ENCODE results near the gene PRSS2.
"Not testable (repeated sequence)": the region's sequence is repeated elsewhere in the genome, so short reads cannot be mapped to it uniquely, and the experiment has no call there.

The PRSS2 gene

DNA sequence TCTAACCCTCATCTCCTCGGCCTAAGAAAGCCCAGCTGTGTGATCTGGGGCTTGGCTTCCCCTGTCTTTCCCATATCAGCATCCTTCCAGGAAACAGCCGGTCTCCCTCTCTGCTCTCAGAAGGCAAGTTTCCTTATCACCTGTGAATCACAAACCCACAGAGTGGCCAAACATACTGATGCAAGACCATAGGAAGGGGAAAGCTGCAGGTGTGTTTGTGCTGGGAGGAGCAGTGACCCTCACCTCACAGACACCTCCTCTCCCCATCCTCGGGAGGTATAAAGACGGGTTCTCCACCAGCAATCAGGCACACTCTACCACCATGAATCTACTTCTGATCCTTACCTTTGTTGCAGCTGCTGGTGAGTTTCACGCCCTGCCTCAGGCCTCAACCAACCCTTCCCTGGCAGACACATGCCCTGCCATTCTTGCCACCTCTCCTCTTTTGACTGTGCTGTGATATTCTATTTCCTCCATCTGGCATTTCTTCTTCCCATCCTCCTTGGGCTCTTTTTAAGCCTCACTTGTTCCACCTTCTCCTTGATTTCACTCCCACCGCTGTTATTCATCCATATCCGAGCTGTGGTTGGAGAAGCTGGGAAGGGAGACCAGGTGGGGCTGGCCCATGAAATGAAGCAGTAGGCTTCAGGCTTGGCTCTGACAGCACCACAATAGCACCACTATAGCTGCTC is at the start of gene PRSS2:
Gene PRSS2, plus strand, starts transcription at position 310 of the 692 bp plus-strand sequence. Its CDS starts 13 bp downstream, at position 323.
- H3K36me3 ChIP-seq (ENCODE audit: insufficient read depth, low read length): no peaks in the 10 kb centered on the region
- H3K4me1 ChIP-seq (ENCODE audit: insufficient read depth, low read length): no peaks in the 10 kb centered on the region
- no peaks in the 10 kb centered on the region for H3K9me3 ChIP-seq (ENCODE audit: control insufficient read depth, insufficient read depth, low read length)
- no peak within 1 kb of the TSS for H3K9ac ChIP-seq (ENCODE audit: low read depth, low read length)

DNA sequence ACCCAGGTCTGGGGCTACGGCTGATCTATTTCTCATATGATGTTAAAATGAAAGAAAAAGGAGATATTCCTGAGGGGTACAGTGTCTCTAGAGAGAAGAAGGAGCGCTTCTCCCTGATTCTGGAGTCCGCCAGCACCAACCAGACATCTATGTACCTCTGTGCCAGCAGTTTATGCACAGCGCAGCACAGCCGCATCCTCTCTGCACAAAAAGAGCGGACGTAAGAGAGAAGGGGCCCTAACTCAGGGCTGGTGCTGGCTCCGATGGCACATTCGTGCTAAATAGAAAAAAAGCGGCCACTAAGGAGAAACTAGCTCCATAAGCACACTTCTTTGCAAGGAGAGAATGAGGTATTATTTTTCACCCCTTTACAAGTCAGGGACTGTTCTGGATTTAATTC is 49.8 kb upstream of the PRSS2 start:
- no peaks in the 10 kb centered on the region for H3K9me3 ChIP-seq (ENCODE audit: control insufficient read depth, insufficient read depth, low read length)
- H3K36me3 ChIP-seq (ENCODE audit: insufficient read depth, low read length): no peaks in the 10 kb centered on the region
- H3K4me1 ChIP-seq (ENCODE audit: insufficient read depth, low read length): no peaks in the 10 kb centered on the region
- no peak overlapping the region for H3K9ac ChIP-seq (ENCODE audit: low read depth, low read length)

DNA sequence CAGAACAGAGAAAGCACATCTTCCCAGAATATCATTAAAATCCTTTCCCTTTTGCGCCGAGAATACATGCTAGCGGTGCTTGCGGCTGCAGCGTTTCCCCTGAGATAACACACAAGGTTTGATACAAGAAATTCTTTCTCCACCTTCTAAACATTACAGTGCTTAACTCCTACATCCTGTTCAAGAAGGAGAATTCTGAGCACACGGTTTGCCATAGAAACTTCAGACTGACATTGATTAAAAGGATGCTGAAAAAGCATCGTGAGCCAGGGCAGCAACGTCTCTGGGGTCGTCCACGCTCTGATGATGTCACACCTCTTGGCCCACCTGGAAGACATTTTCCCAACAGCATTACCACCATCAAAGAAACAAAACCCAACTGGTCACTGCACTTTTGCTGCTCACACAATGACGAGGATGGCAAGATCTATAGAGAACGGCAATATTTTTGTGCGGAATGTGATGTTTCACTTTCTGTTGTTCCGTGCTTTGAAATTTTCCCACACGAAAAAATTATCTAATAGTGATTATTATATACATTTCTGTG is 48.4 kb upstream of the PRSS2 start:
- no peak overlapping the region for H3K9ac ChIP-seq (ENCODE audit: low read depth, low read length)
- H3K4me1 ChIP-seq (ENCODE audit: insufficient read depth, low read length): no peaks in the 10 kb centered on the region
- H3K36me3 ChIP-seq (ENCODE audit: insufficient read depth, low read length): no peaks in the 10 kb centered on the region
- no peaks in the 10 kb centered on the region for H3K9me3 ChIP-seq (ENCODE audit: control insufficient read depth, insufficient read depth, low read length)

DNA sequence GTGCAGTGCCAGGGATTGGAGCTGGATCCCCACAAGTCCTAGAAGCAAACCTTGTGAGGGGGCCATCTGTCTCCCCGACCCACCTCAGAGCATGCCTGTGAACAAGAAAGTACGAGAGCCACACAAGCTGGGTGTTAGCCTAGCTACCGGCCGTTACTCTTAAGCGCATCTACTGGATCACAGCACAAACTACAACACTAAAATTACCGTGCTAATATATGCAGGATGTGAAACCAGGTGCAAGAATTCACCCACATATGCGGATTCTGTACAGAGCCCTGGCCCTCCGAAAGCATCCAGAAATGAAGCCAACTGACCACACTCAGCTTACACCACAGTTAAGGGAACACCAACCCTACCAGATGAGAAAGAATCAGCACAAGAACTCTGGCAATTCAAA is 37.5 kb upstream of the PRSS2 start:
- no peaks in the 10 kb centered on the region for H3K9me3 ChIP-seq (ENCODE audit: control insufficient read depth, insufficient read depth, low read length)
- no peak overlapping the region for H3K9ac ChIP-seq (ENCODE audit: low read depth, low read length)
- no peaks in the 10 kb centered on the region for H3K36me3 ChIP-seq (ENCODE audit: insufficient read depth, low read length)
- no peaks in the 10 kb centered on the region for H3K4me1 ChIP-seq (ENCODE audit: insufficient read depth, low read length)

DNA sequence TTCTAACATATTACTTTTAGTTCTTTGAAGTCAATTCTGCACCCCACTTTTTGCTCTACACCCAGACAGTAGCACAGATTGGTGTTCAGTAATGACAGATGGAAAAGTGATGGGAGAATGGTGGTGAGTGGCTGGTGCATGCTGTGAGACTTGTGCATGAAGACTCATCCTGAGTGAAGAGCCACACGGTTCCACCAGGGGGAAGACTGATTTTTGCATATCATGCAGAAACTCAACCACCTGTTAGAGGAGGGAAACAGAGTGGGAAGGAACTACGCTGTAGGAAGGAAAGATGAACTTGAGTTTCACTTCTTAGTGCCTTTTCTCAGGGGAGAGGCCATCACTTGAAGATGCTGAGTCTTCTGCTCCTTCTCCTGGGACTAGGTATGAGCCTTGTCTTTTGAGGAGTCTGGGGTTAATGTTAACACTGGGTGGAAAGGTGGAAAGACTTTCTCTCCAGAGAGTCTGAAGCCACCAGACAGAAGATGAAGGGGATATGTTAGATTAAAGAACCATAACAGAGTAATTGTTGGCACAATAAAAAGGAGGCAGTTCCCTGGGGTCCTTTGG is 30.8 kb upstream of the PRSS2 start:
- H3K9me3 ChIP-seq (ENCODE audit: control insufficient read depth, insufficient read depth, low read length): no peaks in the 10 kb centered on the region
- H3K9ac ChIP-seq (ENCODE audit: low read depth, low read length): no peak overlapping the region
- H3K36me3 ChIP-seq (ENCODE audit: insufficient read depth, low read length): no peaks in the 10 kb centered on the region
- H3K4me1 ChIP-seq (ENCODE audit: insufficient read depth, low read length): no peaks in the 10 kb centered on the region

DNA sequence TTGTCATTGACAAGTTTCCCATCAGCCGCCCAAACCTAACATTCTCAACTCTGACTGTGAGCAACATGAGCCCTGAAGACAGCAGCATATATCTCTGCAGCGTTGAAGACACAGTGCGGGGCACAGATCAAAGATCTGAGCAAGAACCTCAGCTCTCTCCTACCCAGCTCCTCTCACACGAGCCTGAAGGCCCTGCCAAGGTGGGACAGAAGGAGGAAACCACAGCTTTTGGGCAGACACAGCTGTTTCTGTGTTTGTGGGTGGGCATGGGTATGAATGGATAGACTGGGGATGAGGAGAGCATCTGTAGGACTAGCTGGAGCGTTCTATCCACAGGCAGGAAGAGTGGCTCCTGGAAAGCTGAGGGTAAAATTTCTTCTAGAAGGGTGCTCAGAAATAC is 30.0 kb upstream of the PRSS2 start:
- H3K4me1 ChIP-seq (ENCODE audit: insufficient read depth, low read length): no peaks in the 10 kb centered on the region
- no peak overlapping the region for H3K9ac ChIP-seq (ENCODE audit: low read depth, low read length)
- H3K36me3 ChIP-seq (ENCODE audit: insufficient read depth, low read length): no peaks in the 10 kb centered on the region
- no peaks in the 10 kb centered on the region for H3K9me3 ChIP-seq (ENCODE audit: control insufficient read depth, insufficient read depth, low read length)

DNA sequence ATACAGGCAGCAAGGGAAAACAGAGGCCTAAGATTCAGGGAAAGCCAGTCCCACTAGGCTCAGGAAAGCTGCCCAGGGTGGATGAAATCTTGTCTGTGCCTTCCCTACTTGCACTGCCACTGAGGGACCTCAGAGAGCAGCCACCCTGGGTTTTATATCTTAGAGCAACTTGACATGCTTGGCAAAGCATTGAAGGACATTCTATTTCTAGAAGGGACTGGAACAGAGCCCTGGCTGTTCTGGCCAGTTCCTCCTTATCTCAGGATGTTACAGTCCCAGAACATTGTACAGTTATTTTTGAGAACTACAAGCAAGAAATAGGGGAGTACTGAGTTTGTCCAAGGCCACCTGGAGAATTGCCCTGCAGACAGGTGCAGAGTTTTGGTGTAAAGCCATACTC is 28.8 kb upstream of the PRSS2 start:
- not testable (repeated sequence) for H3K4me1 ChIP-seq (ENCODE audit: insufficient read depth, low read length); H3K9me3 ChIP-seq (ENCODE audit: control insufficient read depth, insufficient read depth, low read length); H3K36me3 ChIP-seq (ENCODE audit: insufficient read depth, low read length); H3K9ac ChIP-seq (ENCODE audit: low read depth, low read length)

DNA sequence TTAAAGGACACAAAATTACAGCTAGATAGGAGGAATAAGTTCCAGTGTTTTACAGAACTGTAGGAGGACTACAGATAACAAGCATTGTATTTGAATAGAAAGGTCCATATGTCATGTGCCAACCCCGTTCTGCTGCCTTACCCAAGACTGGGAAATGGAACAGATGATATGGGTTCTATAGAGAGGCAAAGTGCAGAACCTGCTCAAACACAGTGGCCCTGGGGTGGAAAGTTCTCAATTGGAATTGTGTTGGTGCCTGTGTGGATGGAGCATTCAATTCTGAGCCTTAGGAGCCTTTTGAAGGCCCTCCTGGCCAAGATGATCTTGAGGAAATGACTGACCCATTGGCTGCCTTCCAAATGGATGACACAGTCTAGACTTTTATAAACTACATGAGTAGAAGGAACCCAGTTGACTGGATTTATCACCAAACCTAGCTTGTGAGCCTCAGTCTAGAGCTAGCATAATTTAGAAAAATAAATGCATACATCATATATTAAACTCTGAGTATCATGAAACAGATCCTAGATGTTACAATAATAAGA is 25.6 kb upstream of the PRSS2 start:
- Histone ChIP-seq H3K9ac (ENCODE audit: low read depth, low read length) (no peak overlapping the region), H3K36me3 (ENCODE audit: insufficient read depth, low read length) (no peaks in the 10 kb centered on the region), H3K9me3 (ENCODE audit: control insufficient read depth, insufficient read depth, low read length) (no peaks in the 10 kb centered on the region), H3K4me1 (ENCODE audit: insufficient read depth, low read length) (no peaks in the 10 kb centered on the region)

DNA sequence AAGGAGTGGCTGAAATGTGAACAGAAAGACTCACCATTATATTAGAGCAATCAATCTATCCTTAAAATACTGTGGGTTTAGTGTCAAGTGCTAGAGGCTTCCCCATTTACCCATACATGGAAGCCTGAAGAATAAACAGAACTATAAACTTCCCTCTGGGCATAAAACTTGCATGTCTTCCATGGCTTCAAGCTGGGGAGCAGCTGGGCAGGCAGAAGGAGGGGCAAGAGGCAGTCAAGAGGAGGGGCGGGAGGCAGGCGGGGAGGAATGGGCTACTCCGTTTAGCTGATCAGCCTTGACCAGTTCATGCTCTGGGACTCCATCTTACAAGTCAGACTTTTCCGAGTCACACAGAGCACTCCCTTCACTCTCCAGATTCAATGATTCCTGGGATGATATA is 25.0 kb upstream of the PRSS2 start:
- H3K36me3 ChIP-seq (ENCODE audit: insufficient read depth, low read length): no peaks in the 10 kb centered on the region
- no peaks in the 10 kb centered on the region for H3K9me3 ChIP-seq (ENCODE audit: control insufficient read depth, insufficient read depth, low read length)
- no peaks in the 10 kb centered on the region for H3K4me1 ChIP-seq (ENCODE audit: insufficient read depth, low read length)
- H3K9ac ChIP-seq (ENCODE audit: low read depth, low read length): no peak overlapping the region

DNA sequence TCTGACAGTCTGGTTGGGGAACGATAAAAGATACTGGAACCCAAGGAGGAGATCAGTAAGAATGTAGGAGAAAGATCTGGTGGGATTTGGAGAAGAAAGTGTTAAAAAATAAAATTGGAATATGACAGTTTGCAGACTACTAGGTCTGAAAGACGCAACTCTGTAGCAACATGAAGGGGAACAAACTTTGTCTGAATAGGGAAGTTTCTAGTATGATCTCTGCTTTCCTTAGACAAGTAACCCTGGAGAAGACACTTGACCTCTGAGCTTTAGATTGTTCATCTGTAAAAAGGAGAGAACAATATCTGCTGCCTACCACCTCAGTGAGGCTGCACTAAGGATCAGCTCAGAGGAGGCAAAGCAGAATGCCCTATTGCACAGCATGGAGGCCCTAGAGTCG is 24.5 kb upstream of the PRSS2 start:
- no peaks in the 10 kb centered on the region for H3K9me3 ChIP-seq (ENCODE audit: control insufficient read depth, insufficient read depth, low read length)
- no peaks in the 10 kb centered on the region for H3K36me3 ChIP-seq (ENCODE audit: insufficient read depth, low read length)
- no peak overlapping the region for H3K9ac ChIP-seq (ENCODE audit: low read depth, low read length)
- no peaks in the 10 kb centered on the region for H3K4me1 ChIP-seq (ENCODE audit: insufficient read depth, low read length)

DNA sequence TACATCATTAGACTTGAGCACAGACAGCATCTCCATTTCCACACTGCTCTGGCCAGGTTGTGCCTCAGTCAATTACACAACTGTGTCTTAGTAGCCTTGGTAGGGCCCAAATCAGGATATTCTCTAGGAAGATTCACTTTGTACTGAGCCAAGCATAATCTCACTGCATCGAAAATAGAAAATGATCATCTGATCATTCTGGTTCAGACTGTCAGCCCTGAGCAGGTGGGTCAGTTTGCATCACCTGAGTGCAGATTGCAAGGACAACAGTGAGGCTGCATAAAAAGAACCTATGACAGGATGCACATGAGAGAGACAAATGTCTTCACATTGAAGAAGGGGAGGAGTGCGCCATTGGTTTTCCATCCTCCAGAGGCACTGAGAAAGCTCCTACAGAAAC is 22.4 kb upstream of the PRSS2 start:
- not testable (repeated sequence) for H3K4me1 ChIP-seq (ENCODE audit: insufficient read depth, low read length); H3K9me3 ChIP-seq (ENCODE audit: control insufficient read depth, insufficient read depth, low read length); H3K9ac ChIP-seq (ENCODE audit: low read depth, low read length); H3K36me3 ChIP-seq (ENCODE audit: insufficient read depth, low read length)

DNA sequence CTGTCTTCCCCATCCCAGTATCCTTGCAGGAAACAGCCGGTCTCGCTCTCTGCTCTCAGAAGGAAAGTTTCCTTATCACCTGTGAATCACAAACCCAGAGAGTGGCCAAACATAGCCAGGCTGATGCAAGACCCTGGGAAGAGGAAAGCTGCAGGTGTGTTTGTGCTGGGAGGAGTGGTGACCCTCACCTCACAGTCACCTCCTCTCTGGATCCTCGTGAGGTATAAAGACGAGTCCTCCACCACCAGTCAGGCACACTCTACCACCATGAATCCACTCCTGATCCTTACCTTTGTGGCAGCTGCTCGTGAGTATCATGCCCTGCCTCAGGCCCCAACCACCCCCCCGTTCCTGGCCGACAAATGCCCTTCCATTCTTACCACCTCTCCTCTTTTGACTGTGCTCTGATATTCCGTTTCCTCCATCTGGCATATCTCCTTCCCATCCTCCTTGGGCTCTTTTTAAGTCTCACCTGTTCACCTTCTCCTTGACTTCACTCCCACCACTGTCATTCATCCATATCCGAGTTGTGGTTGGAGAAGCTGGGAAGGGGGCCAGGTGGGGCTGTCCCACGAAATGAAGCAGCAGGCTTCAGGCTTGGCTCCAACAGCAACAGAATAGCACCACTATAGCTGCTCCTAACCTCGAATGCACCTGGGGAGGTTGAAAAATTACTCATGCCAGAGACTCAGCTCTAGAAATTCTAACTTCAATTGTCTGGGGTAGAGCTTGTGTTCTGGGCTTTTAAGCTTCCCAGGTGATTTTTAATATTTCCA is 21.4 kb upstream of the PRSS2 start, which contains the start of gene PRSS1:
Gene PRSS1, plus strand, starts transcription at position 255 of the 776 bp plus-strand sequence. Its CDS starts 13 bp downstream, at position 268.
- Histone ChIP-seq H3K9ac (ENCODE audit: low read depth, low read length) (no peak within 1 kb of the TSS), H3K4me1 (ENCODE audit: insufficient read depth, low read length) (no peaks in the 10 kb centered on the region), H3K36me3 (ENCODE audit: insufficient read depth, low read length) (no peaks in the 10 kb centered on the region), H3K9me3 (ENCODE audit: control insufficient read depth, insufficient read depth, low read length) (no peaks in the 10 kb centered on the region)

DNA sequence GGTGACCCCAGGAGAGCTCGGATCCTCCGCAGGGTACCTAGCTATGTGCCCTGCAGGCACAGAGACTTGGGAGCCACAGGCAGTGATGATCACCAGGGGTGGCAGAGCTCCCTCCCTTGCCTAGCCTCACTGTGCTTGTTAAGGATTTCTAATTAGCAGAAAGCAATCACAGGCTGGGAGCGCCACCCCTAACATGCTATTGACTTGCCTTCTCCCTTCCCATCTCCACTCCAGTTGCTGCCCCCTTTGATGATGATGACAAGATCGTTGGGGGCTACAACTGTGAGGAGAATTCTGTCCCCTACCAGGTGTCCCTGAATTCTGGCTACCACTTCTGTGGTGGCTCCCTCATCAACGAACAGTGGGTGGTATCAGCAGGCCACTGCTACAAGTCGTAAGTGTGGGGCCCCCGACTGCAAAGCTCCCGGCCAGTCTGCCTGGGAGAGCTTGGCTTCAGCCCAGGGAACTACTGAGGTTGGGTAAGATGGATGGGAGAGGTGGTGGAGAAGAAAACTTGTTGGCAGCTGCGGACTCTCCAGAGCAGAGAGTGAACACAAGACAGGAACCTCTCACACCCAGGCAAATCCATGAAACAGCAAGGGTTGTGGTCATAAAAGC is 20.3 kb upstream of the PRSS2 start:
- Histone ChIP-seq H3K36me3 (ENCODE audit: insufficient read depth, low read length) (no peaks in the 10 kb centered on the region), H3K4me1 (ENCODE audit: insufficient read depth, low read length) (no peaks in the 10 kb centered on the region), H3K9me3 (ENCODE audit: control insufficient read depth, insufficient read depth, low read length) (no peaks in the 10 kb centered on the region), H3K9ac (ENCODE audit: low read depth, low read length) (no peak overlapping the region)

DNA sequence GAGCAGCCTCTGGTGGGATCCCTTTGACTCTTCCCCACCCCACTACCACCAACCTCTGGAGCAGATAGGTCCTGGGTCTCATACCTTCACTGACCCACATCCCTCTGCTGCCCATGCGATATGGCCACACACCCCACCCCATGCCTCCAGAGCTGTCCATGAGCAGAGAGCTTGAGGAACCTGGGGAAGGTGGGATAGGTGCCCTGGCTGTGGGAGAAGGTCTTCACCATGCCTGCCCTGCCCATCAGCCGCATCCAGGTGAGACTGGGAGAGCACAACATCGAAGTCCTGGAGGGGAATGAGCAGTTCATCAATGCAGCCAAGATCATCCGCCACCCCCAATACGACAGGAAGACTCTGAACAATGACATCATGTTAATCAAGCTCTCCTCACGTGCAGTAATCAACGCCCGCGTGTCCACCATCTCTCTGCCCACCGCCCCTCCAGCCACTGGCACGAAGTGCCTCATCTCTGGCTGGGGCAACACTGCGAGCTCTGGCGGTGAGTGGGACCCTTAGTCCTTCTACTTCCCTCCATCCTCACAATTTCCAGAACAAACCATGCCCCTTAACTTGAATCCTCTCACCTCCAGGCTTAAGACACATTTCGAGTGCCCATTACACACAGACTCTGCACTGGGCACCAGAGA is 19.1 kb upstream of the PRSS2 start:
- not testable (repeated sequence) for H3K9ac ChIP-seq (ENCODE audit: low read depth, low read length); H3K4me1 ChIP-seq (ENCODE audit: insufficient read depth, low read length); H3K9me3 ChIP-seq (ENCODE audit: control insufficient read depth, insufficient read depth, low read length); H3K36me3 ChIP-seq (ENCODE audit: insufficient read depth, low read length)

Data from ES-I3 (cell line).